ENCODE measurements around the gene LRRN3.

LRRN3 gene

DNA sequence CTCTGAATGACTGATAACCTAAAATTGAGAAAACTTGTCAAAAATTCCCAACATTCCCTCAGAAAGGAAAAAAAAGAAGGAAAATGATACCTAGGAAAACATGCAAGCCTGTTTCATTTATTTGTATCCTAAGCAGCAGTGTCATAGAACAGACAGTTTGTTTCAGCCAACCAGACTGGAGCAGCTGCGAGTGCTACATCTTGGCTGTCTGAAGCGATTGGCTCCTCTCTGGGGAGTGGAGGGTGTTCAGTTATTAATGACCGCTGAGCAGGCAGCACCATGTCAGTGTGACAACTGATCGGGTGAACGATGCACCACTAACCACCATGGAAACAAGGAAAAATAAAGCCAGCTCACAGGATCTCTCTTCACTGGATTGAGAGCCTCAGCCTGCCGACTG is at the start of gene LRRN3:
LRRN3 (plus strand) TSS at position 282 of the 400 bp plus-strand sequence. CDS start 31,646 bp downstream, outside the sequence.
- DNase-seq, result peak; percentile 26

DNA sequence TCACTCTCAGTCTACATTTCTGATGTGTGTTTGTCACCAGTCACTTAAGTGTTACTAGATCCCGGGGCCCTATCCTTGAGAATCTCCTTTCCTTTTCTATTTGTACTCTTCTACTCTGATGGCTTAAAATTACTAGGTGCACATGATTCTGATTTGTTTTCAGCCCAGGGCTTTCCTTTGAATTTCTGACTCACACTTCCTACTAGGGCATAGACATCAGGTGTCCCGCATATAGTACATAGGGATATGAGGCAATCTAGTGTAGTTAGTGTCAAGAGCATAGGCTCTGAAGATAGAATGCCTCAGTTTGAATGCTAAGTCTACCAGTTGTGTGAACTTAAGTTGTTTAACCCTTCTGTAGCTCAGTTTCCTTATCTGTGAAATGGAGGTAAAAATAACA is 49.4 kb upstream of the LRRN3 start:
- DNase-seq, result no peak

DNA sequence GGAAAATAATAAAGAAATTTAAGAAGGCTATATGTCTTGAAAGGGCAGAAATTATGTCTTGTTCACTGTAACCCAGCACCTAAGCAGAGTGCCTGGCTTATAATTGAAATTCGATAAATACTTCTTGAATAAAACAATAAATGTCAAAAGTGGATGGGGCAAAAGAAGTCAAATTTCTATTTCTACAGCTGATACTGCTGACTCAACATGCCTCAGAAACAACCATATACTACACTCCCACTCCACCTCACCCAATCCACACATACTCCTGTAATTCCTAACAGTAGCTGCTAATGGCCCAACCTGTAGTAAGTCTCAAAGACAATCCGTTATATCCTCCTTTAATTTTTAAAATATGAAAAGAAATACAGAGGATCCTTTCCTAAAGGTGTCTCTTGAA is 48.1 kb upstream of the LRRN3 start:
- no peak for DNase-seq

DNA sequence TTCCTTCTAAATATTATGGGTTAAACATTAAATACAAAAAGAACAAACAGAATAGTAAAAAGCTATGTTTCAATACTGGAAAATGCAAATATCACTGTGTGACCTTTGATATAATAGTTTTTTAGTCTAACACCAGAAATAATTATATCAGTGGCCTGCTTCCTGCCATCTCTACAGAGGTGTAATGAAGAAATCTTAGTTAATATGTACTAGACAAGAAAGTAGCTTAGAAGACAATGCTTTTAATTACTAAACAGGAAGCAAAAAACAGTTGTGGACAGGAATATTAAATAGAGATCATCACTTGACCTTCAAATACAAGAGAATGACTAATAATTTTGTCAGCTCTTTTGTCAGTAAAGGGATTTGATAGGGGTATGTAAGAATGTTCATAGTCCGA is 47.4 kb upstream of the LRRN3 start:
- no peak for DNase-seq

DNA sequence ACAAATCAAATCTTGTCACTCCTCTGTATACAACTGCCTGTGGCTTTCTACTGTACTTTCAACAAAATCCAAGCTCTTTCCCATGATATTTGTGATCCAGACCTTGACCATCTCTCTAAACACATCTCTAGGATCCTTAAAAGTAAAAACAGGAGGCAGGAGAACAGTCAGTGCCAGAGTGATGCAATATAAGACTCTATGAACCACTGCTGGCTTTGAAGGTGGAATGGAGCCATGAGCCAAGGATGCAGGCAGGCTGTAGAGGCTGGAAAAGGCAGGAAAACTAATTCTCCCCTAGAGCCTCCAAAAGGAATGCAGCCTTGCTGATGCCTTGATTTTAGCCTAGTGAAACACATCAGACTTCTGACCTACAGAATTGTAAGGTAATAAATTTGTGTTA is 45.5 kb upstream of the LRRN3 start:
- DNase-seq, result peak; percentile 20

DNA sequence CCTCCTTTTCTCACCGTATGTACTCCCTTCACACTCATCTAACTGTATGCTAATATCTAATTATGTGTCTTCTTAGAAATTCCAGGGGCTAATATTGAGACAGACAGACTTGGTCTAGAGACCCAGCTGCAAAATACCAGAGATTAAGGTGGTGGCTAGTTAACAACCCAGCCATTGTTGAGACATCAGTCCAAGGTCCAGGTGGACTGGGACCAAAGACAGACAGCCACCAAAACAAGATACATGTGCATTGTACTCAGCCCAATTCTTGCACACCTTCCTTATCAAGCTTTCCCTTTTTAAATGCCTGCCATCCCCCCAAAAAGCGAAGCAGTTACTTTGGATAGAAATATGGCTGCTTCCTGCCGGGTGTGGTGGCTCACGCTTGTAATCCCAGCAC is 43.3 kb upstream of the LRRN3 start:
- no peak for DNase-seq

DNA sequence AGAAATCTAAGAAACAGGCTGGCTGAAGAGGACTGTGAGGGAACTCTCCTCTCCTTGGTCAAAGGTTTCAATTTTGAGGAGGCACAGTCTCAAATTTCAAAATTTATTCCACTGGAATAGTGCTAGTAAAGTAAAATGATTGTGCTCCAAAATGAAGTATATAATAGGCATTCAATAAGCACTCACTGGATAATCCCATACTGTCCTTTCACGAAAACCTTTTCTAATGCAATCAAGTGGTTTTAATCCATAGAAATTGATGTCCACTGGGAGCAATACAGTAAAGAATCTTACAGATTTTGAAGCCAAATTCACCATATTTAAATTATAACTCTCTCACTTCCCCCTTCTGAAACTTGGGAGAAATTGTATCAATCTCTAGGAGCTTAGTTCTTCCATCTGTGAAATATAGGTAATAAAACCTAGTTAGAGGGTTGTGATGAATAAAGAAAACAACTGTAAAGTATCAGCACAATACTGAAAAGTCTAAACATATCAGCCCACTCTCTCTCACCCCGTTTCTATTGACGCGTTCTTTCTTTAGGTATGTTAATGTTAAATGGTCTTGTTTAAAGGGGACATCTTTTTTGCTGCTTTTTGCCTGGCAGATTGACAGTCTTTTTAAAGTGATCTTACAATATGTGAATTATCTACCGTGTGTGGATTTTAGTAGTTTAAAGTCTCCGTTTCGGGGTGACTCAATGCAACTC is 40.8 kb upstream of the LRRN3 start:
- no peak for DNase-seq

DNA sequence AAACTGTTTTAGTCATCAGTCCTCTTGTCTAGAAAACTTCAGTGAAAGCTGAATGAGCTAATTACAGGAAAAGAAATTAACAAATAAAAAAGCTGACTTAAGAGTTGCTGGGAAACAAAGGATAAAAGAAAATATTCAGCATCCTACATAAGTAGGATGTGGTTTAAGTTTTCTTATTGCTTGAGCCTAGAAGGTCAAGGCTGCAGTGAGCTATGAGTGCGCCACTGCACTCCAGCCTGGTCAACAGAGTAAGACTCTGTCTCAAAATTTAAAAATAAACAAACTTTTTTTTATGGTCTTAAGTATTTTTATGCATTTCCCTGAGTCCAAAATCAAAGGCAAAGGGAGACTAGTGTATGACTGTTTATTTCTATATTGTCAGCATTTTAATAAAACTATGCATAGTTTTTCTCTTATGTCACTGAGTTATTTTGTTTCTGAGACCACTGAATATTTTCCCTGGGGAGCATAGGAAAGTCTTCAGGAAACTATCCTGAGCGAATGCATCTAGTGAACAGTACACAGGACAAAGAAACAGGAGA is 40.0 kb upstream of the LRRN3 start:
- DNase-seq, result no peak

DNA sequence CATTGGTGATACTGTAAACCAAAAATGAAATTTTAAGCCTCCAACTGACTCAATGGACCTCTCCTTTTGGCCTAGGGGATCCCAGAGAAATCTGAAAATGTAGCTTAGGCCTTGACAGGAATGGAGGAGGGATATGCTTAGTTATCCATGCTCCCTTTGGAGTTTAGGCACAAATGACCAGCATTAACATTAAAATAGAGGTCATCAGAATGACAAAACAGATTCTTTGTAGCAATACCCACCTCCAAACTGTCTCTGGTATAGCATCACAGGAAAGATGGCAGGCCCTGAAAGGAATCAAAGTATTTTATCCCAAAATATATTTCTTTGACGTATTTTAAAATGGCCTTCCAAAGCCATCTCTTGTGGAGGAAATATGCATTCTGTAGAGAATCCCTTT is 39.1 kb upstream of the LRRN3 start:
- no peak for DNase-seq

DNA sequence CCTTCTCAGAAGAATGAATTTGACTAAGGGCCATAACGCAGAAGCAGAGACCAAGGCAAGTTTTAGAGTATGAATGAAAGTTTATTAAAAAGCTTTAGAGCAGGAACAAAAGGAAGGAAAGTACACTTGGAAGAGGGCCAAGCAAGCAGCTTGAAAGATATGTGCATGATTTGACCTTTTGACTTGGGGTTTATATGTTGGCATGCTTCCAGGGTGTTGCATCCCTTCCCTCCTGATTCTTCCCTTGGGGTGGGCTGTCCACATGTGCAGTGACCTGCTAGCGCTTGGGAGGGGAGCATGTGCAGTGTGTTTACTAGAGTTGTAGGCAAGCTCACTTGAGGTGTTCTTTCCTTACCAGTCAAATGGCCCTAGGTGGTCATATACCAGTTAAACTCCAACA is 37.9 kb upstream of the LRRN3 start:
- DNase-seq, result no peak

DNA sequence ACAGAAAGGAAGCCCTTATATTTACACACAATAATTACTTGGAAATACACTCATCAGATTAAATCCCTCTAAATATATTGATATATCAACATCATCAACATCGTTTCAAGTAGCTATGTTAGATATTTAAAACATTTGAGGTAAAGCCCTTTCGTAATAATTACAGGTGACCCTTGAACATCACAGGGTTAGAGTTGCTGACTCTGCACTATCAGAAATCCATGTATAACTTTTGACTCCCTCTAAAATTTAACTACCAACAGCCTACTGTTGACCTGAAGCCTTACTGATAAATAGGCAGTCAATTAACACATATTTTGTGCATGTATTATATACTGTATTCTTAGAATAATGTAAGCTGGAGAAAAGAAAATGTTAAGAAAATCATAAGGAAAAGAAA is 34.6 kb upstream of the LRRN3 start:
- no peak for DNase-seq

DNA sequence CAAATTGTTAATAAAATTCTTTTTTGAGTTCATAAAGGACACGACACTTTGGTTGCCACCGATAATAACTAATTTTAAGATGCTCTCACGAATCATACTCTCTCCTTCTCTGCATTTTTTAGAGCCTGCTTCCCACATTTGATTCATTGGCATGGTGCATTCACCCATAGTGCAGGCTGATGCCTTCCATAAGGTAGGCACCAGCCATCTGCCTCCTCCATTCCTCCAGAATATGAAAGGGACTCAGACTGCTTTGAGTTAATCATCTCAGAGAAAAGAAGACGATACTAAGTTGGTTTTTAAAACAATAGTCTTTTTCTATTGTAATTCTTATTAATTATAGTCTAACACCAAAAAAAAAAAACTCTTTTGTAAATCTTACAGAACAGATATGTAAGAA is 33.9 kb upstream of the LRRN3 start:
- no peak for DNase-seq

DNA sequence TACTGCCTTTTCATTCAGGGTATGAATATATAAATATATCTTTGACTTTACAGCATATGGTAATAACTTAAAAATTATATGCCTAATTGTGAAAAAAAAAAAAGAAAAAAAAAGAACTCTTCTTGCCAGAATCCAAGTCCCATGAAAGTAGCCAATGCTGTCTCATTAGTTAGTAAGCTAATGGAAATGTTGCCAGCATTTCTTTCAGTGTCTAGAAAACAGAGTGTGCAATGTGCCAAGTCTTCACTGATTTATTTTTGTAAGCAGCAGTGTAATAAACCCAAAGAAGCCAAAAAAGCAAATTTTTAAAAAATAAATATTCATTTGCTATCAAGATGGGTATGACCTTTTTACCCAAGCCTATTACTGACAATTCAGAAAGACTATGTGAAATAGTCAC is 31.1 kb upstream of the LRRN3 start:
- DNase-seq, result no peak

DNA sequence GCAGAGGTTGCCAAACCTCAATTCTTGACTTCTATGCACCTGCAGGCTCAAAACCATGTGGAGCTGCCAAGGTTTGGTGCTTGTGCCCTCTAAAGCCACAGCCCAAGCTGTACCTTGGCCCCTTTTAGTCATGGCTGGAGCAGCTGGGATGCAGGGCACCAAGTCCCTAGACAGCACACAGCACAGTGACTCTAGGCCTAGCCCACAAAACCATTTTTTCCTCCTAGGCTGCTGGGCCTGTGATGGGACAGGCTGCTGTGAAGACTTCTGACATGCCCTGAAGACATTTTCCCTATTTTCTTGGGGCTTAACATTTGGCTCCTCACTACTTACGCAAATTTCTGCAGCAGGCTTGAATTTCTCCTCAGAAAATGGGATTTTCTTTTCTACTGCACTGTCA is 27.8 kb upstream of the LRRN3 start:
- DNase-seq, result no peak

DNA sequence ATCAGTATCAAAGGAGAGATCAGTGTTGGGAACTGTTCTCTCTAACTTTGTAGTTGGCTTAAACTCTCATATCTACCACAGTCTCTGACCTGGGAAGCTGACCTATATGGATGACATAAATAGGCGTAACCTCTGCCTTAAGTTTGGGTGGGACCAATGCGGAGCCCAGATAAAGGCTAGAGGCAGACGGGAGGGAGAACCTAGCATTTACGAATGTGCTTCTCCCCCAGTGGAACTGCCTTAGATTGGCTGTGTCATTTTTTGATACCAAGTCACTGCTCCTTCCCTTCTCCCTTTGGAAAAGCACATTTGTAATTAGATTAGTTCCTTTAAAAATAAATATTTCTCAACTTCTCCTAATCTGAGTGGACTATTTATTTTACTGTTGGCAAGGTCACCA is 23.7 kb upstream of the LRRN3 start:
- DNase-seq, result no peak

DNA sequence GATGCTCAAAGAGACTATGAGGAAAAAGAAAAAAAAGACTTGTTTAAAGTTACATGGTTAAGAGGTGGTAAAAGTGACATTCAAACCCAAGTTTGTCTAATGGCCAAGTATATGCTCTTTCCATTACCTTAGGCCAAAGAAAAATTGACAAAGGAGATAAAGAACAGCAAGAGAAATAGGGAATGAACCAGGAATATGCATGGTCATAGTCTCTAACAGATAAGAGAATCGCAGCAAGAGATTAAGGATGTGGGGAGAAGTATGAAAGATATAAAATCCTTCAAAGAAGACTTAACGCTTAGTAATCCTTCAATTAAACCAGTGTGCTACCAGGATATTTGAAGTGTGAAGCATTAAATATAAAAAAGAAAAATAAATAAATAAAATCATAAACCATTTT is 23.2 kb upstream of the LRRN3 start:
- no peak for DNase-seq

DNA sequence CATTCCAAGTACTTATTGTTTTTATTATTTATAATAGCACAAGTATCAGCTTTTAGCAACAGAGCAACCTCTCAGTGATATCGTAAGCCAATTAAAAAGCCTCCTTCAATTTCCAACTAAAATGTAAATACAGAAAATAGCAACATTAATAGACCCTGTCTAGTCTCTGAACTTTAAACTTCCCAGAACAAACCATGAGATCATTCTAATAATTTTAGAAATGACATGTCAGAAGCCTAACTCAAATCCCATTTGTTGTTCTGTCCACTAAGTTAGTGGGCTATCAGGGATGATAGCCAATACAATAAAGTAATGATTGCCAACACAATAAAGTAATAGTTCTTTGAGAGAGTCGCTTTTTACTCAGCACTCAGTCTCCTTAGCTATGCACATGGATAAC is 22.3 kb upstream of the LRRN3 start:
- no peak for DNase-seq

DNA sequence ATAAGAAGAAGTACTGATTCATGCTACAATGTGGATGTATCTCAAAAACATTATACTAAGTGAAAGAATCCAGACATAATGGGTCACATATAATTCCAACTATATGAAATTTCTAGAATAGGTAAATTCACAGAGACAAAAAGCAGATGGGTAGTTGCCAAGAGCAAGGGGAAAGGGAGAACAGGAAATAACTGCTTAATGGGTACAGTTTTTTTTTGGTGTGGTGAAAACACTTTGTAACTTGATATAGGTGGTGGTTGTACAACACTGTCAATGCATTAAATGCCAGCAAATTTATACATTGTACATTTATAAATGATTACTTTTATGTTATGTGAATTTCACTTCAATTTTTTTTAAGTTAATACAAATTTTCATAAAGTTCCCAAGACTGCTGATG is 19.4 kb upstream of the LRRN3 start:
- no peak for DNase-seq

DNA sequence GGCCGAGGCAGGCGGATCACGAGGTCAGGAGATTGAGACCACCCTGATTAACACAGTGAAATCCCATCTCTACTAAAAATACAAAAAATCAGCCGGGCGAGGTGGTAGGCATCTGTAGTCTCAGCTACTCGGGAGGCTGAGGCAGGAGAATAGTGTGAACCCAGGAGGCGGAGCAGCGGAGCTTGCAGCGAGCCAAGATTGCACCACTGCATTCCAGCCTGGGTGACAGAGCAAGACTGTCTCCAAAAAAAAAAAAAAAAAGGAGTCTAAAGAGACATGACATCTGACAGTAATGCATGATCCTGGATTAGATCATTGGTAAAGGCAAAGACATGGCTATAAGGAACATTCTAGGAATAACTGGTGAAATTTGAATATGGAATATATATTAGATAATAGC is 18.3 kb upstream of the LRRN3 start:
- peak; percentile 49 for DNase-seq

DNA sequence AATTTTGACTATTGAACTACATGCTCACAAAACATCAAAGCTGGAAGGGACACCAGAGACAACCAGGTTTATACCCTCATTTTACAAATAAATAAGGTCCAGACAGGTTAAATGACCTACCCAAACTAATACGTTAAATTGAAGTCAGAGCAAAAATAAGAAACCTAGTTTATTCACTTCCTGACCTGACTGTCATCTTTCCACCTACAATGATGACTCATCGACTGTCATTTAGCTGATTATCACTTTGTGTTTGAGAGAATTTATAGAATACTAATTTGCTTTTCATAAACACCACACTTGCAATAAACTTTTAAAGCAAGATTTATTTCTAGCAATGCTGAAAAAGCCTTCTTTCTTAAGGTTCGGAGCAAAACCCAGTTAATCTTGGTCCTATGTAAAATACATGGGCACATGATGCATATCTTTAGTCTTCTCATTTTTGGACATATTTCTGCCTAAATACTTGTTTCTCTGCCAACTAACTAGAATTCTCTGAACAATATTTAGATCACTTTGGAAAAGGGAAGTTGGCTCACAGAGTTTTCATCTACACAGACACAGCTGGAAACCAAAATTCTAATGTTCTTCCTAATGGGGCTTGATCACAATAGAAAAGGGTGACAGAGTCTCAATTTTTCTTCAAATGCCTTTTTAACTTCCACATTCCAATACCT is 16.7 kb upstream of the LRRN3 start:
- DNase-seq, result peak; percentile 37

DNA sequence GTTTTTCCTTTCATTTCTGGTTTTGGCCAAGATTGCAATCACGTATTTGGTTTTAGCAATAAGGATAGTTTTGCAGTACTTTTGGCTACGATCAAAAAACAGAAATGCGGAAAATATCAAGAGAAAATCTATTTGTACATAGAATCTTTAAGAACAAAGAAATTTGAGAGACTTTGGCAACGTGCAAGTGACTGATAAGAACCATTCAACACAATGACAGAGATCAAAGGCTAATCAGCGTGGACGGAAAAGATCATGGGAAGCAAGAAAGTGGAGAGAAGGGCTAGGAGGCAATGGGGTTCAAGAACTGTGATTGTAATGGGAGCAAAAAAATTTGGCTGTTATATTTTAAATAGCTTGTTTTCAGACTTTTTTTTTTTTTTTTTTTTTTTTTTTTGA is 16.2 kb upstream of the LRRN3 start:
- DNase-seq, result no peak

DNA sequence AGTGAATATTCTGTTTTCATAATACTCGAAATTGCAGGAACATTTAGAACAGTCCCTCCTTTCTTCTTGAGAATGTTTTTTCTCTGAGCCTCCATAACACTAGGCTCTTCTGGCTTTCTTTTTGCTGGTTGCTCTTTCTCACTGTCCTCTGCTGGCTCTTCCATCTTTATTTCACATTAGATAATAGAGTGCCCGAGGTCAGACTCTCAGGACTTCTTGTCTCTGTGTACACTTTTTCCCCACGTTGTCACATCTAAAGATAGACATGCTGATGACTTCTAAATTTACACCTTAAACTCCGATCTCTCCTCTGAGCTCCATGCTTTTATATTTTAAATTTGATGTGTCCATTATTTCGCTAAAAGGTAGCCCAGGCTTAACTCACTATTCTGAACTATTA is 15.4 kb upstream of the LRRN3 start:
- no peak for DNase-seq

DNA sequence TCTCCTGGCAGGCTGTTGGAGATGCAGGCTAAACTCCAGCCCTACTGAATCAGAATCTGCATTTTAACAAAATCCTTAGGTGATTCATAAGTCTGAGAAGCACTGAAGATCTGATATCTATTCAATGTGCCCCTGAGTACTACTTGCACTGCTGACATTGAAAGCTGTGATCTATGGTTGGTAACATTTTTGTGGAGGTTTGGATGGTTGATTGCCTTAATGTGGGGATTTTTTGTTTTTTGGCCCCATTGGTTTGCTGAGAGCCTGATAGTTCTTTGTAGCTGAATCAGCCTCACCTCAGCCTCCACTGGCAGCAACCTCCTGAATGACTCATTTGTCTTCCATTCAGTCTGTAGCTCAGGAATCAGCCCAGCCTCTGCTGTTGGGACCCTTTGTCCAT is 14.7 kb upstream of the LRRN3 start:
- peak; percentile 85 for DNase-seq

DNA sequence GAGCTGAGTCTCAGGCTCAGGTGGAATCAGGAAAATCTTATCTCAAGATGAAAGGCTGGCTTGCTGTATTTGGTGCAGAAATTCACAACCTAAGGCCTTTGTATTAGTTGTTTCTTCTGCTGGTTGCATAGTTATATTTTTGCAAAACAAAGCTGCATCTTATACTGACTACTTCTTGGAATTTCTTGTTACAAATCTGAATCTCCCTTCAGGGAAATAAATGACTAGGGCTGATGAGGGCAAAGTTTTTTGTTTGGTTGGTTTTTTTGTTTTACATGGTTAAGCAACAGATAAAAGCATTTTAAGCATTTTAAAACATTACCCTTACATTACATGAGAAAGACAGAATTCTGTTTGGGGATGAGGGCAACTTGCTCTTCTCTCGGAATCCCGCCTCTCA is 13.9 kb upstream of the LRRN3 start:
- no peak for DNase-seq

All from fibroblast of skin of right biceps (primary cell).